Measurements from ENCODE around the gene SLC6A6. TPM values are rescaled to one million over a fixed set of nuclear protein-coding genes. Genes with fewer than 3 reads are reported as not detected.

SLC6A6 gene
- total and polyA plus RNA-seq, 4 donors, result 0.92 to 7.2 (median 2.9) TPM

GRCh38 chr3:14361068-14361677 is 41.2 kb upstream of the SLC6A6 start:
- H3K27ac ChIP-seq (ENCODE audit: low read depth in 1 of 2, low read length in 2 of 2), result no peak overlapping the region
- H3K4me1 ChIP-seq (ENCODE audit: control insufficient read depth in 4 of 4, insufficient read depth in 4 of 4, low read length in 3 of 4), result peaks cover 2 to 10% (median 4%) of the 10 kb centered on the region in 4 donors
- peaks cover 0 to 4% (median 0%) of the 10 kb centered on the region in 4 donors for H3K27me3 ChIP-seq (ENCODE audit: control insufficient read depth in 4 of 4, insufficient read depth in 4 of 4, low read length in 3 of 4)
- WGBS, result 86% methylated on average over 8 of the region's 8 CpGs
- TF ChIP-seq FOXA2 (IDR thresholded peaks at IDR 0.05) (no peak), JUND (IDR thresholded peaks at IDR 0.05) (no peak), RXRA (IDR thresholded peaks at IDR 0.05) (no peak), CTCF (IDR thresholded peaks at IDR 0.05; ENCODE audit: low read depth, low read length, missing input control) (no peak), RAD21 (IDR thresholded peaks at IDR 0.05) (no peak), ZBTB33 (IDR thresholded peaks at IDR 0.05) (no peak), HNF4A (conservative IDR thresholded peaks at IDR 0.05) (no peak), GABPA (IDR thresholded peaks at IDR 0.05 in 1 of 2, conservative IDR thresholded peaks at IDR 0.05 in 1 of 2) (no peak), YY1 (IDR thresholded peaks at IDR 0.05) (no peak), TAF1 (conservative IDR thresholded peaks at IDR 0.05) (no peak), EGR1 (IDR thresholded peaks at IDR 0.05; ENCODE audit: low read depth in 2 of 2) (no peak), FOXA1 (IDR thresholded peaks at IDR 0.05) (no peak)
- TF ChIP-seq, protein P1, sequence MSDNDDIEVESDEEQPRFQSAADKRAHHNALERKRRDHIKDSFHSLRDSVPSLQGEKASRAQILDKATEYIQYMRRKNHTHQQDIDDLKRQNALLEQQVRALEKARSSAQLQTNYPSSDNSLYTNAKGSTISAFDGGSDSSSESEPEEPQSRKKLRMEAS (IDR thresholded peaks at IDR 0.05), result no peak
- TF ChIP-seq, protein P2, sequence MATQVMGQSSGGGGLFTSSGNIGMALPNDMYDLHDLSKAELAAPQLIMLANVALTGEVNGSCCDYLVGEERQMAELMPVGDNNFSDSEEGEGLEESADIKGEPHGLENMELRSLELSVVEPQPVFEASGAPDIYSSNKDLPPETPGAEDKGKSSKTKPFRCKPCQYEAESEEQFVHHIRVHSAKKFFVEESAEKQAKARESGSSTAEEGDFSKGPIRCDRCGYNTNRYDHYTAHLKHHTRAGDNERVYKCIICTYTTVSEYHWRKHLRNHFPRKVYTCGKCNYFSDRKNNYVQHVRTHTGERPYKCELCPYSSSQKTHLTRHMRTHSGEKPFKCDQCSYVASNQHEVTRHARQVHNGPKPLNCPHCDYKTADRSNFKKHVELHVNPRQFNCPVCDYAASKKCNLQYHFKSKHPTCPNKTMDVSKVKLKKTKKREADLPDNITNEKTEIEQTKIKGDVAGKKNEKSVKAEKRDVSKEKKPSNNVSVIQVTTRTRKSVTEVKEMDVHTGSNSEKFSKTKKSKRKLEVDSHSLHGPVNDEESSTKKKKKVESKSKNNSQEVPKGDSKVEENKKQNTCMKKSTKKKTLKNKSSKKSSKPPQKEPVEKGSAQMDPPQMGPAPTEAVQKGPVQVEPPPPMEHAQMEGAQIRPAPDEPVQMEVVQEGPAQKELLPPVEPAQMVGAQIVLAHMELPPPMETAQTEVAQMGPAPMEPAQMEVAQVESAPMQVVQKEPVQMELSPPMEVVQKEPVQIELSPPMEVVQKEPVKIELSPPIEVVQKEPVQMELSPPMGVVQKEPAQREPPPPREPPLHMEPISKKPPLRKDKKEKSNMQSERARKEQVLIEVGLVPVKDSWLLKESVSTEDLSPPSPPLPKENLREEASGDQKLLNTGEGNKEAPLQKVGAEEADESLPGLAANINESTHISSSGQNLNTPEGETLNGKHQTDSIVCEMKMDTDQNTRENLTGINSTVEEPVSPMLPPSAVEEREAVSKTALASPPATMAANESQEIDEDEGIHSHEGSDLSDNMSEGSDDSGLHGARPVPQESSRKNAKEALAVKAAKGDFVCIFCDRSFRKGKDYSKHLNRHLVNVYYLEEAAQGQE (IDR thresholded peaks at IDR 0.05), result no peak
- H3K4me3 ChIP-seq (ENCODE audit: low read depth in 1 of 3, low read length in 3 of 3), result no peak overlapping the region
- H3K36me3 ChIP-seq (ENCODE audit: control insufficient read depth in 4 of 4, insufficient read depth in 3 of 4, low read depth in 1 of 4, low read length in 3 of 4), result no peaks in the 10 kb centered on the region
- no peaks in the 10 kb centered on the region for H3K9me3 ChIP-seq (ENCODE audit: control insufficient read depth in 4 of 4, low read length in 3 of 4)
- DNase-seq (ENCODE audit: low spot score), result no peak
- H3K9ac ChIP-seq (ENCODE audit: low read depth in 1 of 2, low read length in 2 of 2), result no peak overlapping the region

- Histone ChIP-seq H3K27ac (ENCODE audit: low read depth in 1 of 2, low read length in 2 of 2) (no peak overlapping the region), H3K27me3 (ENCODE audit: control insufficient read depth in 4 of 4, insufficient read depth in 4 of 4, low read length in 3 of 4) (peaks cover 0 to 4% (median 0%) of the 10 kb centered on the region in 4 donors), H3K9me3 (ENCODE audit: control insufficient read depth in 4 of 4, low read length in 3 of 4) (no peaks in the 10 kb centered on the region), H3K36me3 (ENCODE audit: control insufficient read depth in 4 of 4, insufficient read depth in 3 of 4, low read depth in 1 of 4, low read length in 3 of 4) (no peaks in the 10 kb centered on the region), H3K4me3 (ENCODE audit: low read depth in 1 of 3, low read length in 3 of 3) (no peak overlapping the region), H3K4me1 (ENCODE audit: control insufficient read depth in 4 of 4, insufficient read depth in 4 of 4, low read length in 3 of 4) (peaks cover 2 to 10% (median 4%) of the 10 kb centered on the region in 4 donors), H3K9ac (ENCODE audit: low read depth in 1 of 2, low read length in 2 of 2) (no peak overlapping the region)
- TF ChIP-seq SP1 (IDR thresholded peaks at IDR 0.05) (no peak), HNF4A (conservative IDR thresholded peaks at IDR 0.05) (no peak), EGR1 (IDR thresholded peaks at IDR 0.05; ENCODE audit: low read depth in 2 of 2) (no peak), YY1 (IDR thresholded peaks at IDR 0.05) (no peak), CTCF (IDR thresholded peaks at IDR 0.05; ENCODE audit: low read depth, low read length, missing input control) (no peak), TAF1 (conservative IDR thresholded peaks at IDR 0.05) (no peak)
- TF ChIP-seq, protein P1 (IDR thresholded peaks at IDR 0.05), result no peak
- TF ChIP-seq, protein P2 (IDR thresholded peaks at IDR 0.05), result no peak
- TF ChIP-seq, protein P3, sequence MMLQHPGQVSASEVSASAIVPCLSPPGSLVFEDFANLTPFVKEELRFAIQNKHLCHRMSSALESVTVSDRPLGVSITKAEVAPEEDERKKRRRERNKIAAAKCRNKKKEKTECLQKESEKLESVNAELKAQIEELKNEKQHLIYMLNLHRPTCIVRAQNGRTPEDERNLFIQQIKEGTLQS (IDR thresholded peaks at IDR 0.05), result no peak
- 79% methylated on average over 3 of the region's 3 CpGs for WGBS
- DNase-seq (ENCODE audit: low spot score), result no peak
Observed at GRCh38 chr3:14362890-14363289, 39.5 kb upstream of the SLC6A6 start.

Data from liver (tissue), 9 donors.